Measurements from ENCODE around the gene B4GALT2. TPM values are rescaled to one million over a fixed set of nuclear protein-coding genes. Genes with fewer than 3 reads are reported as not detected.

B4GALT2 gene
- total RNA-seq, 4 donors from 2014 or later = 22.3 to 30.3 (median 24.7) TPM

GRCh38 chr1:43996733-43997115 is 17.7 kb downstream of the B4GALT2 start:
- intact Hi-C loops (cut with DNase I) = loop anchor here (5.0 kb wide), 1 partner anchor 36 kb away; the partner anchor contains the start of gene SLC6A9
- H3K27ac ChIP-seq = no peak overlapping the region

GRCh38 chr1:43997295-43997999 is 18.4 kb downstream of the B4GALT2 start:
- no peaks in the 10 kb centered on the region for H3K9me3 ChIP-seq
- no peaks in the 10 kb centered on the region for H3K27me3 ChIP-seq
- no peak for DNase-seq
- peaks cover 3% of the 10 kb centered on the region in 2 donors for H3K4me1 ChIP-seq
- H3K36me3 ChIP-seq = no peaks in the 10 kb centered on the region
- intact Hi-C loops (cut with DNase I) = loop anchor here (5.0 kb wide), 1 partner anchor 35 kb away; the partner anchor contains the start of gene SLC6A9
- TF ChIP-seq POLR2A (IDR thresholded peaks at IDR 0.05) = no peak
- TF ChIP-seq, protein P1, sequence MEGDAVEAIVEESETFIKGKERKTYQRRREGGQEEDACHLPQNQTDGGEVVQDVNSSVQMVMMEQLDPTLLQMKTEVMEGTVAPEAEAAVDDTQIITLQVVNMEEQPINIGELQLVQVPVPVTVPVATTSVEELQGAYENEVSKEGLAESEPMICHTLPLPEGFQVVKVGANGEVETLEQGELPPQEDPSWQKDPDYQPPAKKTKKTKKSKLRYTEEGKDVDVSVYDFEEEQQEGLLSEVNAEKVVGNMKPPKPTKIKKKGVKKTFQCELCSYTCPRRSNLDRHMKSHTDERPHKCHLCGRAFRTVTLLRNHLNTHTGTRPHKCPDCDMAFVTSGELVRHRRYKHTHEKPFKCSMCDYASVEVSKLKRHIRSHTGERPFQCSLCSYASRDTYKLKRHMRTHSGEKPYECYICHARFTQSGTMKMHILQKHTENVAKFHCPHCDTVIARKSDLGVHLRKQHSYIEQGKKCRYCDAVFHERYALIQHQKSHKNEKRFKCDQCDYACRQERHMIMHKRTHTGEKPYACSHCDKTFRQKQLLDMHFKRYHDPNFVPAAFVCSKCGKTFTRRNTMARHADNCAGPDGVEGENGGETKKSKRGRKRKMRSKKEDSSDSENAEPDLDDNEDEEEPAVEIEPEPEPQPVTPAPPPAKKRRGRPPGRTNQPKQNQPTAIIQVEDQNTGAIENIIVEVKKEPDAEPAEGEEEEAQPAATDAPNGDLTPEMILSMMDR (IDR thresholded peaks at IDR 0.05) = no peak
- no peak overlapping the region for H3K4me3 ChIP-seq (replicated peaks in 1 of 3)
- 80 to 87% methylated on average over 10 to 22 of the region's 22 CpGs for WGBS, 2 donors
- H3K27ac ChIP-seq = no peak overlapping the region

More at GRCh38 chr1:43996733-43997115, 17.7 kb downstream of the B4GALT2 start:
- H3K4me3 ChIP-seq (replicated peaks in 1 of 3) = no peak overlapping the region
- no peak for TF ChIP-seq POLR2A (IDR thresholded peaks at IDR 0.05)
- TF ChIP-seq, protein P1 (IDR thresholded peaks at IDR 0.05) = no peak
- no peak for DNase-seq
- H3K9me3 ChIP-seq = no peaks in the 10 kb centered on the region
- 73 to 91% methylated on average over 5 to 6 of the region's 6 CpGs for WGBS, 2 donors
- H3K4me1 ChIP-seq = peaks cover 8 to 9% of the 10 kb centered on the region in 2 donors
- no peaks in the 10 kb centered on the region for H3K36me3 ChIP-seq
- H3K27me3 ChIP-seq = no peaks in the 10 kb centered on the region

DNA sequence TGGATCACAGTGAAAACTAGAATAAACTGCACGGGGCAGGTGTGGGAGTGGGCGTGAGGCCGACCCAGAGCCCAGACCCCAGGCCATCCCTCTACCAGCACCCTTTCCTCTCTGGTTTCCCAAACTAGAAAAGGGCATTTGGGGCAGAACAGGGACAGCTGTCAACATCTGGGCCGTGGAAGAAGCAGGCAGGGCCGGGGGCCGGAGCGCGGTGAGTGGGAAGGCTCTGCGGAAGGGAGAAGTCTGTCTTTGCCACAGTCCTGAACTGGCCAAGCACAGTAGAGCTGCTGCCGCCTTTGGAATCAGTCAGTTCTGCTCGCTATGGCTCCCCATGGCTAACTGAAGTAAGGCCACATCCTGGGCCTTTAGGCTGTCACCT is 19.0 kb downstream of the B4GALT2 start:
- 91% methylated on average over 11 of the region's 11 CpGs for WGBS, 2 donors
- Histone ChIP-seq H3K27ac (no peak overlapping the region), H3K9me3 (no peaks in the 10 kb centered on the region), H3K27me3 (no peaks in the 10 kb centered on the region), H3K4me3 (replicated peaks in 1 of 3) (no peak overlapping the region), H3K4me1 (no peaks in the 10 kb centered on the region), H3K36me3 (no peaks in the 10 kb centered on the region)
- DNase-seq = no peak
- TF ChIP-seq POLR2A (IDR thresholded peaks at IDR 0.05) = no peak
- TF ChIP-seq, protein P1 (IDR thresholded peaks at IDR 0.05) = no peak
- intact Hi-C loops (cut with DNase I) = loop anchor here (5.0 kb wide), 1 partner anchor 34 kb away; the partner anchor contains the start of gene SLC6A9

DNA sequence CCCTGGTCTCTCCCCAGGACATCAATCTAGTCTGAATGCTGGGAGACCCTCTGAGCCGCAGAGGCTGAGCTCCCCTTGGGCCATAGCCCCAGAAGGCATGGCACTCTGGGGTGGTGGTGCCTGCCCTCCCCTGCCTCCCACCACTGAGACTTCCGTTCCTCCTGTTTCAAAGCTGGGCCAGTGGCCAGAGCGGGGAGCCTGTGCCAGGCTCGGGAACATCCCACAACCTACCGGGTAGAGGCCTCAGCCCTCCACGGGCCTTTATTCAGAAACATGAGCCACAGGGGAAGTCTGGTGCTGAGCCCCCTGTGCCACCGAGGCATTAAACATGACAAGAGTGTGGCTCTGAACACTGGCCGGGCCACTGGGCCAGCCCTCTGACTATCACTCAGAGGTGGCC is 20.4 kb downstream of the B4GALT2 start:
- H3K9me3 ChIP-seq = no peaks in the 10 kb centered on the region
- H3K27ac ChIP-seq = no peak overlapping the region
- H3K36me3 ChIP-seq = no peaks in the 10 kb centered on the region
- no peak for DNase-seq
- intact Hi-C loops (cut with DNase I) = loop anchor here (5.0 kb wide), 1 partner anchor 33 kb away; the partner anchor contains the start of gene SLC6A9
- H3K27me3 ChIP-seq = no peaks in the 10 kb centered on the region
- WGBS, 2 donors = 90 to 94% methylated on average over 7 to 8 of the region's 8 CpGs
- no peaks in the 10 kb centered on the region for H3K4me1 ChIP-seq
- no peak overlapping the region for H3K4me3 ChIP-seq (replicated peaks in 1 of 3)
- TF ChIP-seq POLR2A (IDR thresholded peaks at IDR 0.05) = no peak
- TF ChIP-seq, protein P1 (IDR thresholded peaks at IDR 0.05) = no peak

GRCh38 chr1:44000122-44000665 is 21.2 kb downstream of the B4GALT2 start:
- Histone ChIP-seq H3K27me3 (no peaks in the 10 kb centered on the region), H3K4me3 (replicated peaks in 1 of 3) (no peak overlapping the region), H3K4me1 (no peaks in the 10 kb centered on the region), H3K27ac (no peak overlapping the region), H3K36me3 (no peaks in the 10 kb centered on the region), H3K9me3 (no peaks in the 10 kb centered on the region)
- WGBS, 2 donors = 83 to 85% methylated on average over 7 to 8 of the region's 8 CpGs
- TF ChIP-seq POLR2A (IDR thresholded peaks at IDR 0.05) = no peak
- TF ChIP-seq, protein P1 (IDR thresholded peaks at IDR 0.05) = no peak
- no peak for DNase-seq
- intact Hi-C loops (cut with DNase I) = no loop called here
